HG03342 (cell line): ENCODE results near the gene FXYD2.

Experiments used
- ATAC-seq: cut with Tn5 transposase; IDR thresholded peaks from one replicate; pipeline ENCODE4 v1.9.1; 2021; ENCODE audit warnings: mild to moderate bottlenecking, moderate library complexity; ENCODE audit not compliant: unreplicated experiment

Gene FXYD2

GRCh38 chr11:117859061-117859460 lies 34.5 kb upstream of the FXYD2 start:
- no peak for ATAC-seq

GRCh38 chr11:117857734-117858414 lies 33.3 kb upstream of the FXYD2 start:
- ATAC-seq: no peak

GRCh38 chr11:117855912-117856651 lies 31.5 kb upstream of the FXYD2 start:
- no peak for ATAC-seq

- no peak for ATAC-seq
Measured at GRCh38 chr11:117855186-117855845, 30.8 kb upstream of the FXYD2 start.

GRCh38 chr11:117852309-117852708 lies 27.8 kb upstream of the FXYD2 start:
- no peak for ATAC-seq

- ATAC-seq: no peak
Measured at GRCh38 chr11:117851852-117852251, 27.3 kb upstream of the FXYD2 start.

GRCh38 chr11:117851106-117851505 lies 26.6 kb upstream of the FXYD2 start:
- no peak for ATAC-seq

GRCh38 chr11:117849781-117850414 lies 25.4 kb upstream of the FXYD2 start:
- ATAC-seq: no peak

- ATAC-seq: no peak
Measured at GRCh38 chr11:117843666-117844484, 19.3 kb upstream of the FXYD2 start.

- no peak for ATAC-seq
Measured at GRCh38 chr11:117842131-117842941, 17.8 kb upstream of the FXYD2 start.

GRCh38 chr11:117841551-117842031 lies 17.0 kb upstream of the FXYD2 start:
- ATAC-seq: no peak

GRCh38 chr11:117840881-117841550 lies 16.5 kb upstream of the FXYD2 start:
- ATAC-seq: no peak

- no peak for ATAC-seq
Measured at GRCh38 chr11:117839936-117840813, 15.6 kb upstream of the FXYD2 start.

GRCh38 chr11:117839380-117839881 lies 14.9 kb upstream of the FXYD2 start:
- no peak for ATAC-seq

GRCh38 chr11:117838901-117839300 lies 14.4 kb upstream of the FXYD2 start:
- no peak for ATAC-seq

- no peak for ATAC-seq
Measured at GRCh38 chr11:117837791-117838190, 13.2 kb upstream of the FXYD2 start.

- ATAC-seq: no peak
Measured at GRCh38 chr11:117837070-117837776, 12.7 kb upstream of the FXYD2 start.
